Smooth muscle cell (in vitro differentiated cells): ENCODE results near the gene ARHGEF16. TPM values are rescaled to one million over a fixed set of nuclear protein-coding genes. Genes with fewer than 3 reads are reported as not detected.
A peak's percentile ranks its signal among the peaks of the same experiment; 100 is the strongest.

ENCODE experiments used
- DNase-seq: peaks from one replicate; lab custom pipeline; 2025; ENCODE audit not compliant: unreplicated experiment; lab: John Stamatoyannopoulos, UW
- H2AFZ ChIP-seq: fragments of 200-600 bp; sonication (generic); 2 replicates; pipeline ENCODE4 v1.6.0; 2016; ENCODE audit warnings: antibody characterized with exemption, low read depth, mild to moderate bottlenecking
- H3F3A ChIP-seq: fragments of 200-600 bp; sonication (generic); 2 replicates; pipeline ENCODE4 v1.6.0; 2017; ENCODE audit warnings: antibody characterized with exemption, low read depth
- H3K27ac ChIP-seq: fragments of 200-600 bp; sonication (generic); 2 replicates; pipeline ENCODE4 v1.5.1; 2016; ENCODE audit warnings: low read depth, mild to moderate bottlenecking
- H3K27me3 ChIP-seq: fragments of 200-600 bp; sonication (generic); 2 replicates; pipeline ENCODE4 v1.6.1; 2016; ENCODE audit warnings: low read depth, mild to moderate bottlenecking
- H3K36me3 ChIP-seq: fragments of 200-600 bp; sonication (generic); 2 replicates; pipeline ENCODE4 v1.5.1; 2016; ENCODE audit warnings: low read depth
- H3K4me1 ChIP-seq: fragments of 200-600 bp; sonication (generic); 2 replicates; pipeline ENCODE4 v1.5.1; 2016; ENCODE audit warnings: low read depth
- H3K4me2 ChIP-seq: fragments of 200-600 bp; sonication (generic); 2 replicates; pipeline ENCODE4 v1.6.0; 2016; ENCODE audit warnings: mild to moderate bottlenecking
- H3K4me3 ChIP-seq: fragments of 200-600 bp; sonication (generic); 2 replicates; pipeline ENCODE4 v1.5.1; 2016; ENCODE audit warnings: mild to moderate bottlenecking
- H3K79me2 ChIP-seq: fragments of 200-600 bp; sonication (generic); 2 replicates; pipeline ENCODE4 v1.6.0; 2016; ENCODE audit warnings: low read depth, mild to moderate bottlenecking
- H3K9ac ChIP-seq: fragments of 200-600 bp; sonication (generic); 2 replicates; pipeline ENCODE4 v1.6.0; 2016; ENCODE audit warnings: low read depth
- H3K9me3 ChIP-seq: fragments of 200-600 bp; sonication (generic); replicated peaks from 2 replicates; pipeline ENCODE4 v1.5.1; 2016; ENCODE audit warnings: low read depth
- H4K20me1 ChIP-seq: fragments of 200-600 bp; sonication (generic); 2 replicates; pipeline ENCODE4 v1.6.0; 2016; ENCODE audit warnings: low read depth
- WGBS: methylation state at CpG from one replicate; pipeline ENCODE4 v1.1.7; 2016; ENCODE audit warnings: low lambda C conversion rate; 5-methylcytosine and 5-hydroxymethylcytosine counted together
- polyA plus RNA-seq: library from polyadenylated mRNA; unstranded; fragments of >200 nt; fragmentation: Nextera tagmentation; extraction: Ambion mirVana; gene quantifications from 2 replicates; pipeline ENCODE4 v1.2.1, GENCODE V29; 2016
- total RNA-seq: library from RNA; depleted of rRNA; stranded (reverse); fragments of >200 nt; gene quantifications from 2 replicates; pipeline ENCODE4 v1.2.3, GENCODE V29; 2014
- TF ChIP-seq, protein P1 (sequence below): fragments of 200-600 bp; sonication (generic); IDR thresholded peaks from 2 replicates; pipeline ENCODE4 v1.5.1; 2017; ENCODE audit warnings: borderline replicate concordance, mild to moderate bottlenecking, antibody characterized with exemption; ENCODE audit not compliant: insufficient read depth, poor library complexity, severe bottlenecking

The ARHGEF16 gene
- total and polyA plus RNA-seq, 2 experiments from 2014 or later: 4.6 to 6.9 TPM

DNA sequence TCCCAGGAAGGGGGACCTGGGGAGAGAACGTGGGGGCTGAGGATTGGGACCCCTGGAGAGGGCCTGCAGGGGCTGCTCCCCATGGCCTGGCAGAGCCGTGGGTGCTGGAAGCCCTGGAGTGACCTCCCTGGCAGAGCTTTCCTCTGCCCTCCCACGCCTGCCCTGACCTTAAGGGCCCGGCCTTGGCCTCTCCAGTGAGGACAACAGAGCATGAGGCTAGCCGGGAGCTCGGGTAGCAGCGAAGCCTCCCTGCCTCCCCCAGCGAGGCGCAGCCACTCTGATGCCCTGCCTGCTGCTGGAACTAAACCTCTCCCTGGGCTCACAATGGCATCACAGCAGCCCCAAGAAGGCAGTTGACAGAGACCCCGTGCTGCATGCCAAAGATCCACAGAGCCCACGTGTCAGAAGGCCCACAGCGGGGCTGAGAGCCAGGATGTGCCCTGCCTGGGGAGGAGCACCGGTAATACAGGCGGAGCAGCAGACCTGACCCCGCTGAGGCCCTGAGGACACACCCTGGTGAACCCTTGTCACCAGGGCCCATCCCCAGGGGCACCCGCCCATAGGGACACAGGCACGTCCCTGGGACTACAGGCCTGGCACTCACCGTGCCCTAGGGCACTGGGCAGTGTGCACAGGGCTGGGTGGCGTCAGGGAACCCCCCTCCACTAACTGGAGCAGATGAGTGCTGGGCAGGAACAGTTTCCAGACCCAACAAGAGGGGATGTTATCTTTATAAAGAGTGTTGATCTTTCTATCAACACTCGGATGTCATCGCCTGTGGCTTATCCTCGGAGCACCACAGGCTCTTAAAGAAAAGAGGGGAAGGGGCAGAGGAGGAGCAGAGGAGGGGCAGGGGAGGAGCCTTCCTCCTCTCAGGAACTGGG lies 48.4 kb downstream of the ARHGEF16 start:
- Histone ChIP-seq H3K79me2 (no peaks in the 10 kb centered on the region), H4K20me1 (peaks cover 6% of the 10 kb centered on the region), H3F3A (no peaks in the 10 kb centered on the region), H3K27me3 (no peaks in the 10 kb centered on the region), H2AFZ (no peak overlapping the region), H3K36me3 (no peaks in the 10 kb centered on the region), H3K9ac (no peak overlapping the region), H3K4me1 (no peaks in the 10 kb centered on the region), H3K4me2 (no peak overlapping the region), H3K4me3 (no peak overlapping the region), H3K9me3 (no peaks in the 10 kb centered on the region), H3K27ac (no peak overlapping the region)
- no peak for DNase-seq
- 81% methylated on average over 20 of the region's 22 CpGs for WGBS
- TF ChIP-seq, protein P1, sequence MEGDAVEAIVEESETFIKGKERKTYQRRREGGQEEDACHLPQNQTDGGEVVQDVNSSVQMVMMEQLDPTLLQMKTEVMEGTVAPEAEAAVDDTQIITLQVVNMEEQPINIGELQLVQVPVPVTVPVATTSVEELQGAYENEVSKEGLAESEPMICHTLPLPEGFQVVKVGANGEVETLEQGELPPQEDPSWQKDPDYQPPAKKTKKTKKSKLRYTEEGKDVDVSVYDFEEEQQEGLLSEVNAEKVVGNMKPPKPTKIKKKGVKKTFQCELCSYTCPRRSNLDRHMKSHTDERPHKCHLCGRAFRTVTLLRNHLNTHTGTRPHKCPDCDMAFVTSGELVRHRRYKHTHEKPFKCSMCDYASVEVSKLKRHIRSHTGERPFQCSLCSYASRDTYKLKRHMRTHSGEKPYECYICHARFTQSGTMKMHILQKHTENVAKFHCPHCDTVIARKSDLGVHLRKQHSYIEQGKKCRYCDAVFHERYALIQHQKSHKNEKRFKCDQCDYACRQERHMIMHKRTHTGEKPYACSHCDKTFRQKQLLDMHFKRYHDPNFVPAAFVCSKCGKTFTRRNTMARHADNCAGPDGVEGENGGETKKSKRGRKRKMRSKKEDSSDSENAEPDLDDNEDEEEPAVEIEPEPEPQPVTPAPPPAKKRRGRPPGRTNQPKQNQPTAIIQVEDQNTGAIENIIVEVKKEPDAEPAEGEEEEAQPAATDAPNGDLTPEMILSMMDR: no peak

DNA sequence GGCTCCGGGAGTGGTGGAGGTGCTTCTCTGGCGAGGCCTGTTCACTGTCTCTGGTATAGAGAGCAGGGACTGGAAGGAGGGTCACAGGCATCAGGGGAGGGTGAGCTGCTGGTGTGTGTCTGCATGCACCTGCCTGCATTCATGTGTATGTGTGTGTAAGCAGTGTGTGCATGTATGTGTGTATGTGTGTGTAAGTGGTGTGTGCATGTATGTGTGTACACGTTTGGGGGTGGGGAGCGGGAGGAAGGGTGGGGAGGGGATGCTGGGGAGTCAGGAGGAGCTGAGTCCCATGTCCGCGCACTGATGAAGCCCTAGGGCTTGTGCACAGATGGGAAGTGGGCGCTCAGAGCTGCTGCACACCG lies 49.0 kb downstream of the ARHGEF16 start:
- no peaks in the 10 kb centered on the region for H3F3A ChIP-seq
- peaks cover 6% of the 10 kb centered on the region for H4K20me1 ChIP-seq
- no peak overlapping the region for H3K4me3 ChIP-seq
- no peak overlapping the region for H3K9ac ChIP-seq
- DNase-seq: no peak
- no peak overlapping the region for H3K27ac ChIP-seq
- no peaks in the 10 kb centered on the region for H3K79me2 ChIP-seq
- no peak overlapping the region for H3K4me2 ChIP-seq
- no peaks in the 10 kb centered on the region for H3K4me1 ChIP-seq
- 80% methylated on average over 8 of the region's 8 CpGs for WGBS
- no peaks in the 10 kb centered on the region for H3K36me3 ChIP-seq
- no peak overlapping the region for H2AFZ ChIP-seq
- H3K27me3 ChIP-seq: no peaks in the 10 kb centered on the region
- no peaks in the 10 kb centered on the region for H3K9me3 ChIP-seq
- TF ChIP-seq, protein P1: no peak

DNA sequence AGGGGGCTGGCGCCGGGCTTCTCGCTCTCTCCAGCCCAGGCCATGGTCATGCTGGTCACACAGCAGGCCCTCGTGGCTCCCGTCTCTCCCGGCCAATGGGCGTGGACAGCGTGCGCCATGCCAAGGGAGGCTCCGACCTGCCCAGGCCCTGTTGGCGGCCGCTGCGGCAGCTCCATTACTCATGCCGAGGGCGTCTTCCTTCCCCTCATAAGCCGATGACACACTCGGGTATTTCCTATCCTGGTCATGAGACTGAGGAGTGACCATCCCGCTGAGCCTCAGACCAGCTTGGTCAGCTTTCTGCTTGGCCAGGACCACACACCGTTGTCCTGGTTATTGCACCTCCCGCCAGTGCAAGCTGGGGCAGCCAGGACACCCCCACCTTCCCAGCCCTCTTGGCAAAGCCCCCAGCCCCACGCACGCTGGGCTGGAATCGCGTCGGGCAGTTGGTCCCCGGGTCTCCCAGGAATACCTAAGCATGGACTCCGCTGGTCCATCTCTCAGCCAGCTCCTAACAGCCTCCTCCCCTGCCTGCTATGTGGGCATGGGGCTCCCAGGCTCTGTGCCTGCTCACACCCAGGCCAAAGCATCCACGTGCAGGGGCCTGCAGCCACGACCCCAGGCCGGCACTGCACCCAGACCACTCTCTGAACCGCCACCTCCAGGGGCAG lies 49.8 kb downstream of the ARHGEF16 start:
- Histone ChIP-seq H3K4me2 (no peak overlapping the region), H3K79me2 (no peaks in the 10 kb centered on the region), H3K9me3 (no peaks in the 10 kb centered on the region), H3K27ac (peak overlapping the region; percentile 28), H3K4me1 (no peaks in the 10 kb centered on the region), H4K20me1 (peaks cover 6% of the 10 kb centered on the region), H3K36me3 (no peaks in the 10 kb centered on the region), H2AFZ (no peak overlapping the region), H3K4me3 (no peak overlapping the region), H3K9ac (no peak overlapping the region), H3F3A (no peaks in the 10 kb centered on the region), H3K27me3 (no peaks in the 10 kb centered on the region)
- no peak for DNase-seq
- TF ChIP-seq, protein P1: no peak
- WGBS: 78% methylated on average over 27 of the region's 31 CpGs
